WTC11 (cell line): Measurements from ENCODE around the gene SOX5. TPM values are rescaled to one million over a fixed set of nuclear protein-coding genes. Genes with fewer than 3 reads are reported as not detected.
A peak's percentile ranks its signal among the peaks of the same experiment; 100 is the strongest.

Experiments
- ATAC-seq: fragments of 200-7000 bp; cut with Tn5 transposase; 2 replicates; pipeline ENCODE4 v1.10.0; 2021; ENCODE audit warnings: mild to moderate bottlenecking, moderate library complexity
- CTCF ChIA-PET: fragments of 300-600 bp; sonication (Branson Sonifier 250); formaldehyde crosslinking; loops from one replicate; lab custom pipeline; 2021; ENCODE audit warnings: antibody characterized with exemption; lab: Charles Lee
- POLR2A ChIA-PET: fragments of 350-600 bp; sonication (Branson Sonifier 250); formaldehyde crosslinking; loops from one replicate; lab custom pipeline; 2021; ENCODE audit warnings: antibody characterized with exemption; lab: Charles Lee
- DNase-seq: peaks from one replicate; pipeline ENCODE4 v3.0.0; 2021; ENCODE audit warnings: low spot score
- H3K27ac Mint-ChIP-seq: 2 replicates; pipeline ENCODE4 v1.8.0; 2021; ENCODE audit warnings: mixed read lengths
- H3K27me3 Mint-ChIP-seq: 2 replicates; pipeline ENCODE4 v1.8.0; 2021; ENCODE audit warnings: low read depth, mild to moderate bottlenecking, moderate library complexity, mixed read lengths
- H3K36me3 Mint-ChIP-seq: 2 replicates; pipeline ENCODE4 v1.8.0; 2021; ENCODE audit warnings: mixed read lengths
- H3K4me1 Mint-ChIP-seq: 2 replicates; pipeline ENCODE4 v1.8.0; 2022; ENCODE audit warnings: mixed read lengths
- H3K4me3 Mint-ChIP-seq: 2 replicates; pipeline ENCODE4 v1.8.0; 2021; ENCODE audit warnings: mild to moderate bottlenecking, moderate library complexity, mixed read lengths
- H3K9me3 Mint-ChIP-seq: 2 replicates; pipeline ENCODE4 v1.8.0; 2021; ENCODE audit warnings: mixed read lengths
- FOXJ3 ChIP-seq: sonication (generic); formaldehyde crosslinking; IDR thresholded peaks from 2 replicates; pipeline ENCODE4 v1.9.0; 2021; ENCODE audit warnings: missing genetic modification reagents, mild to moderate bottlenecking, borderline replicate concordance
- FOXP1 ChIP-seq: sonication (generic); formaldehyde crosslinking; IDR thresholded peaks from 2 replicates; pipeline ENCODE4 v1.8.0; 2022; ENCODE audit warnings: missing genetic modification reagents, mild to moderate bottlenecking, moderate library complexity, borderline replicate concordance
- RORB ChIP-seq: fragments of 250-450 bp; sonication (Bioruptor Pico); IDR thresholded peaks from 2 replicates; pipeline ENCODE4 v1.9.0; 2021; ENCODE audit warnings: mild to moderate bottlenecking
- ZNF232 ChIP-seq: sonication (generic); formaldehyde crosslinking; IDR thresholded peaks from 2 replicates; pipeline ENCODE4 v1.8.0; 2022; ENCODE audit warnings: mild to moderate bottlenecking, missing genetic modification reagents
- ZNF396 ChIP-seq: fragments of 250-450 bp; sonication (Bioruptor Pico); IDR thresholded peaks from 2 replicates; pipeline ENCODE4 v1.8.0; 2021; ENCODE audit warnings: mild to moderate bottlenecking, moderate library complexity, borderline replicate concordance
- total RNA-seq: library from RNA; stranded (reverse); gene quantifications from 3 replicates; pipeline ENCODE4 v1.2.3, GENCODE V29; 2021
- TF ChIP-seq, protein P1 (sequence below): sonication (generic); formaldehyde crosslinking; IDR thresholded peaks from 2 replicates; pipeline ENCODE4 v1.8.1; 2023; ENCODE audit warnings: mild to moderate bottlenecking, moderate library complexity, missing genetic modification reagents
- TF ChIP-seq, protein P2 (sequence below): sonication (generic); formaldehyde crosslinking; IDR thresholded peaks from 2 replicates; pipeline ENCODE4 v1.8.1; 2022; ENCODE audit warnings: low read depth, missing genetic modification reagents, borderline replicate concordance
- TF ChIP-seq, protein P3 (sequence below): sonication (generic); formaldehyde crosslinking; IDR thresholded peaks from 2 replicates; pipeline ENCODE4 v1.8.0; 2022; ENCODE audit warnings: mild to moderate bottlenecking, missing genetic modification reagents
- TF ChIP-seq, protein P4 (sequence below): sonication (generic); formaldehyde crosslinking; IDR thresholded peaks from 2 replicates; pipeline ENCODE4 v1.8.0; 2023; ENCODE audit warnings: missing genetic modification reagents
- TF ChIP-seq, protein P5 (sequence below): sonication (generic); formaldehyde crosslinking; IDR thresholded peaks from 2 replicates; pipeline ENCODE4 v1.8.0; 2022; ENCODE audit warnings: missing genetic modification reagents
- TF ChIP-seq, protein P6 (sequence below): sonication (generic); formaldehyde crosslinking; conservative IDR thresholded peaks from 2 replicates; pipeline ENCODE4 v1.8.1; 2022; ENCODE audit warnings: mild to moderate bottlenecking, missing genetic modification reagents
- TF ChIP-seq, protein P7 (sequence below): sonication (generic); formaldehyde crosslinking; IDR thresholded peaks from 2 replicates; pipeline ENCODE4 v1.8.0; 2022; ENCODE audit warnings: mild to moderate bottlenecking, missing genetic modification reagents
- TF ChIP-seq, protein P8 (sequence below): fragments of 250-450 bp; sonication (Bioruptor Pico); IDR thresholded peaks from 2 replicates; pipeline ENCODE4 v1.9.0; 2021; ENCODE audit warnings: mild to moderate bottlenecking
- TF ChIP-seq, protein P9 (sequence below): fragments of 250-450 bp; sonication (Bioruptor Pico); IDR thresholded peaks from 2 replicates; pipeline ENCODE4 v1.9.0; 2021; ENCODE audit warnings: mild to moderate bottlenecking
- TF ChIP-seq, protein P10 (sequence below): fragments of 250-450 bp; sonication (Bioruptor Pico); IDR thresholded peaks from 2 replicates; pipeline ENCODE4 v2.1.2; 2022; ENCODE audit warnings: mild to moderate bottlenecking, moderate library complexity
- TF ChIP-seq, protein P11 (sequence below): sonication (generic); formaldehyde crosslinking; IDR thresholded peaks from 2 replicates; pipeline ENCODE4 v1.8.1; 2023; ENCODE audit warnings: mild to moderate bottlenecking, missing genetic modification reagents, moderate library complexity

SOX5 gene
- total RNA-seq, 1 experiment from 2014 or later, result 2.3 TPM

DNA sequence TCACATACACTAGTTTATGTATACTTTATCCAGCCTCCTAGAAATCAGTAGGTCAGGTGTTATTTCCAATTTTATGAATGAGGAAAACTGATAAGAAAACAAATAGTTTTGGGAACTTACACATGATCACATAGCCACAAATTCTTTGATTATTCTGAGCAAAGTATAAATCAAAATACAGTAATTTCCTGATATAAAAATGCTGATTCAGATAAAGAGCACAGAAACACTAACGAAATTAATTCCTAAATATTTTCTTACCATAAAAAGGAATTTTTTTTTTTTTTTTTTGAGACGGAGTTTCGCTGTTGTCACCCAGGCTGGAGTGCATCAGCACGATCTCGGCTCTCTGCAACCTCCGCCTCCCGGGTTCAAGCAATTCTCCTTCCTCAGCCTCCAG lies 275.4 kb downstream of the SOX5 start:
- TF ChIP-seq, protein P1, sequence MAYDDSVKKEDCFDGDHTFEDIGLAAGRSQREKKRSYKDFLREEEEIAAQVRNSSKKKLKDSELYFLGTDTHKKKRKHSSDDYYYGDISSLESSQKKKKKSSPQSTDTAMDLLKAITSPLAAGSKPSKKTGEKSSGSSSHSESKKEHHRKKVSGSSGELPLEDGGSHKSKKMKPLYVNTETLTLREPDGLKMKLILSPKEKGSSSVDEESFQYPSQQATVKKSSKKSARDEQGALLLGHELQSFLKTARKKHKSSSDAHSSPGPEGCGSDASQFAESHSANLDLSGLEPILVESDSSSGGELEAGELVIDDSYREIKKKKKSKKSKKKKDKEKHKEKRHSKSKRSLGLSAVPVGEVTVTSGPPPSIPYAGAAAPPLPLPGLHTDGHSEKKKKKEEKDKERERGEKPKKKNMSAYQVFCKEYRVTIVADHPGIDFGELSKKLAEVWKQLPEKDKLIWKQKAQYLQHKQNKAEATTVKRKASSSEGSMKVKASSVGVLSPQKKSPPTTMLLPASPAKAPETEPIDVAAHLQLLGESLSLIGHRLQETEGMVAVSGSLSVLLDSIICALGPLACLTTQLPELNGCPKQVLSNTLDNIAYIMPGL, result no peak
- TF ChIP-seq, protein P2, sequence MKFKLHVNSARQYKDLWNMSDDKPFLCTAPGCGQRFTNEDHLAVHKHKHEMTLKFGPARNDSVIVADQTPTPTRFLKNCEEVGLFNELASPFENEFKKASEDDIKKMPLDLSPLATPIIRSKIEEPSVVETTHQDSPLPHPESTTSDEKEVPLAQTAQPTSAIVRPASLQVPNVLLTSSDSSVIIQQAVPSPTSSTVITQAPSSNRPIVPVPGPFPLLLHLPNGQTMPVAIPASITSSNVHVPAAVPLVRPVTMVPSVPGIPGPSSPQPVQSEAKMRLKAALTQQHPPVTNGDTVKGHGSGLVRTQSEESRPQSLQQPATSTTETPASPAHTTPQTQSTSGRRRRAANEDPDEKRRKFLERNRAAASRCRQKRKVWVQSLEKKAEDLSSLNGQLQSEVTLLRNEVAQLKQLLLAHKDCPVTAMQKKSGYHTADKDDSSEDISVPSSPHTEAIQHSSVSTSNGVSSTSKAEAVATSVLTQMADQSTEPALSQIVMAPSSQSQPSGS, result no peak
- TF ChIP-seq, protein P3, sequence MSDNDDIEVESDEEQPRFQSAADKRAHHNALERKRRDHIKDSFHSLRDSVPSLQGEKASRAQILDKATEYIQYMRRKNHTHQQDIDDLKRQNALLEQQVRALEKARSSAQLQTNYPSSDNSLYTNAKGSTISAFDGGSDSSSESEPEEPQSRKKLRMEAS (CRISPR knock-in tag), result no peak
- TF ChIP-seq, protein P4, sequence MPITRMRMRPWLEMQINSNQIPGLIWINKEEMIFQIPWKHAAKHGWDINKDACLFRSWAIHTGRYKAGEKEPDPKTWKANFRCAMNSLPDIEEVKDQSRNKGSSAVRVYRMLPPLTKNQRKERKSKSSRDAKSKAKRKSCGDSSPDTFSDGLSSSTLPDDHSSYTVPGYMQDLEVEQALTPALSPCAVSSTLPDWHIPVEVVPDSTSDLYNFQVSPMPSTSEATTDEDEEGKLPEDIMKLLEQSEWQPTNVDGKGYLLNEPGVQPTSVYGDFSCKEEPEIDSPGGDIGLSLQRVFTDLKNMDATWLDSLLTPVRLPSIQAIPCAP (CRISPR knock-in tag), result no peak
- TF ChIP-seq ZNF396 (CRISPR knock-in tag) (no peak), ZNF232 (CRISPR knock-in tag) (no peak), FOXP1 (CRISPR knock-in tag) (no peak)
- TF ChIP-seq, protein P5, sequence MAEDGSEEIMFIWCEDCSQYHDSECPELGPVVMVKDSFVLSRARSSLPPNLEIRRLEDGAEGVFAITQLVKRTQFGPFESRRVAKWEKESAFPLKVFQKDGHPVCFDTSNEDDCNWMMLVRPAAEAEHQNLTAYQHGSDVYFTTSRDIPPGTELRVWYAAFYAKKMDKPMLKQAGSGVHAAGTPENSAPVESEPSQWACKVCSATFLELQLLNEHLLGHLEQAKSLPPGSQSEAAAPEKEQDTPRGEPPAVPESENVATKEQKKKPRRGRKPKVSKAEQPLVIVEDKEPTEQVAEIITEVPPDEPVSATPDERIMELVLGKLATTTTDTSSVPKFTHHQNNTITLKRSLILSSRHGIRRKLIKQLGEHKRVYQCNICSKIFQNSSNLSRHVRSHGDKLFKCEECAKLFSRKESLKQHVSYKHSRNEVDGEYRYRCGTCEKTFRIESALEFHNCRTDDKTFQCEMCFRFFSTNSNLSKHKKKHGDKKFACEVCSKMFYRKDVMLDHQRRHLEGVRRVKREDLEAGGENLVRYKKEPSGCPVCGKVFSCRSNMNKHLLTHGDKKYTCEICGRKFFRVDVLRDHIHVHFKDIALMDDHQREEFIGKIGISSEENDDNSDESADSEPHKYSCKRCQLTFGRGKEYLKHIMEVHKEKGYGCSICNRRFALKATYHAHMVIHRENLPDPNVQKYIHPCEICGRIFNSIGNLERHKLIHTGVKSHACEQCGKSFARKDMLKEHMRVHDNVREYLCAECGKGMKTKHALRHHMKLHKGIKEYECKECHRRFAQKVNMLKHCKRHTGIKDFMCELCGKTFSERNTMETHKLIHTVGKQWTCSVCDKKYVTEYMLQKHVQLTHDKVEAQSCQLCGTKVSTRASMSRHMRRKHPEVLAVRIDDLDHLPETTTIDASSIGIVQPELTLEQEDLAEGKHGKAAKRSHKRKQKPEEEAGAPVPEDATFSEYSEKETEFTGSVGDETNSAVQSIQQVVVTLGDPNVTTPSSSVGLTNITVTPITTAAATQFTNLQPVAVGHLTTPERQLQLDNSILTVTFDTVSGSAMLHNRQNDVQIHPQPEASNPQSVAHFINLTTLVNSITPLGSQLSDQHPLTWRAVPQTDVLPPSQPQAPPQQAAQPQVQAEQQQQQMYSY (CRISPR knock-in tag), result no peak
- TF ChIP-seq, protein P6, sequence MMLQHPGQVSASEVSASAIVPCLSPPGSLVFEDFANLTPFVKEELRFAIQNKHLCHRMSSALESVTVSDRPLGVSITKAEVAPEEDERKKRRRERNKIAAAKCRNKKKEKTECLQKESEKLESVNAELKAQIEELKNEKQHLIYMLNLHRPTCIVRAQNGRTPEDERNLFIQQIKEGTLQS (CRISPR knock-in tag), result no peak
- DNase-seq (no peak), ATAC-seq (no peak)
- CTCF ChIA-PET, result no interaction called here
- Mint-ChIP-seq H3K9me3 (no peaks in the 10 kb centered on the region), H3K27me3 (no peaks in the 10 kb centered on the region), H3K27ac (no peak overlapping the region), H3K4me1 (no peaks in the 10 kb centered on the region), H3K36me3 (no peaks in the 10 kb centered on the region), H3K4me3 (no peak overlapping the region)
- POLR2A ChIA-PET, result no interaction called here

DNA sequence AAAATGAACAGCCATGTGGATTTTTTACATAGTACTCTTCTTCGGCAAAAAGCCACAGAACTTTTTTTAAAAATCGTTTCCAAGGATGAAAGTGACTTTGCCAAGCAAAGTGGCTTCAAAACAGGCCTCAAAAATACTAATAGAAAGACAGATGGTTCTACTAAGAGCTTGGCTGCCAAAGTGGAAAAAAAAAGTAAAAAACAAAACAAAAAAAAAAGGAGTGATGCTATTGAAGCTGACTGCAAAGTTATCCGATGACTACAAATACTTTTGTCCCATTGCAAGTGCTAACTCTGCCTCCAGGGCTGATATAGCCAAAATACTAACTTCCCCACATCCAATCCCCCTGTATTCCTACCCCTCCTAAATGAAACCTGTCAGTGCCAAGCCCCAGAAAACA lies 277.6 kb downstream of the SOX5 start:
- ChIA-PET POLR2A (interaction anchor here (0.6 kb wide), 1 partner anchor 103 kb away, joined by 3 read pairs; no protein-coding TSS in a partner anchor), CTCF (no interaction called here)
- no peak for DNase-seq
- Mint-ChIP-seq H3K4me3 (no peak overlapping the region), H3K36me3 (no peaks in the 10 kb centered on the region), H3K9me3 (no peaks in the 10 kb centered on the region), H3K27ac (no peak overlapping the region), H3K27me3 (no peaks in the 10 kb centered on the region), H3K4me1 (peaks cover 4% of the 10 kb centered on the region)
- 0 out of 2 replicates have a peak, but pooled peaks have one; percentile 28 for ATAC-seq
- TF ChIP-seq, protein P7, sequence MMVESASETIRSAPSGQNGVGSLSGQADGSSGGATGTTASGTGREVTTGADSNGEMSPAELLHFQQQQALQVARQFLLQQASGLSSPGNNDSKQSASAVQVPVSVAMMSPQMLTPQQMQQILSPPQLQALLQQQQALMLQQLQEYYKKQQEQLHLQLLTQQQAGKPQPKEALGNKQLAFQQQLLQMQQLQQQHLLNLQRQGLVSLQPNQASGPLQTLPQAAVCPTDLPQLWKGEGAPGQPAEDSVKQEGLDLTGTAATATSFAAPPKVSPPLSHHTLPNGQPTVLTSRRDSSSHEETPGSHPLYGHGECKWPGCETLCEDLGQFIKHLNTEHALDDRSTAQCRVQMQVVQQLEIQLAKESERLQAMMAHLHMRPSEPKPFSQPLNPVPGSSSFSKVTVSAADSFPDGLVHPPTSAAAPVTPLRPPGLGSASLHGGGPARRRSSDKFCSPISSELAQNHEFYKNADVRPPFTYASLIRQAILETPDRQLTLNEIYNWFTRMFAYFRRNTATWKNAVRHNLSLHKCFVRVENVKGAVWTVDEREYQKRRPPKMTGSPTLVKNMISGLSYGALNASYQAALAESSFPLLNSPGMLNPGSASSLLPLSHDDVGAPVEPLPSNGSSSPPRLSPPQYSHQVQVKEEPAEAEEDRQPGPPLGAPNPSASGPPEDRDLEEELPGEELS (CRISPR knock-in tag), result no peak
- TF ChIP-seq, protein P8, sequence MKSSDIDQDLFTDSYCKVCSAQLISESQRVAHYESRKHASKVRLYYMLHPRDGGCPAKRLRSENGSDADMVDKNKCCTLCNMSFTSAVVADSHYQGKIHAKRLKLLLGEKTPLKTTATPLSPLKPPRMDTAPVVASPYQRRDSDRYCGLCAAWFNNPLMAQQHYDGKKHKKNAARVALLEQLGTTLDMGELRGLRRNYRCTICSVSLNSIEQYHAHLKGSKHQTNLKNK (CRISPR knock-in tag), result no peak
- TF ChIP-seq RORB (CRISPR knock-in tag) (no peak), FOXJ3 (CRISPR knock-in tag) (no peak)
- TF ChIP-seq, protein P9, sequence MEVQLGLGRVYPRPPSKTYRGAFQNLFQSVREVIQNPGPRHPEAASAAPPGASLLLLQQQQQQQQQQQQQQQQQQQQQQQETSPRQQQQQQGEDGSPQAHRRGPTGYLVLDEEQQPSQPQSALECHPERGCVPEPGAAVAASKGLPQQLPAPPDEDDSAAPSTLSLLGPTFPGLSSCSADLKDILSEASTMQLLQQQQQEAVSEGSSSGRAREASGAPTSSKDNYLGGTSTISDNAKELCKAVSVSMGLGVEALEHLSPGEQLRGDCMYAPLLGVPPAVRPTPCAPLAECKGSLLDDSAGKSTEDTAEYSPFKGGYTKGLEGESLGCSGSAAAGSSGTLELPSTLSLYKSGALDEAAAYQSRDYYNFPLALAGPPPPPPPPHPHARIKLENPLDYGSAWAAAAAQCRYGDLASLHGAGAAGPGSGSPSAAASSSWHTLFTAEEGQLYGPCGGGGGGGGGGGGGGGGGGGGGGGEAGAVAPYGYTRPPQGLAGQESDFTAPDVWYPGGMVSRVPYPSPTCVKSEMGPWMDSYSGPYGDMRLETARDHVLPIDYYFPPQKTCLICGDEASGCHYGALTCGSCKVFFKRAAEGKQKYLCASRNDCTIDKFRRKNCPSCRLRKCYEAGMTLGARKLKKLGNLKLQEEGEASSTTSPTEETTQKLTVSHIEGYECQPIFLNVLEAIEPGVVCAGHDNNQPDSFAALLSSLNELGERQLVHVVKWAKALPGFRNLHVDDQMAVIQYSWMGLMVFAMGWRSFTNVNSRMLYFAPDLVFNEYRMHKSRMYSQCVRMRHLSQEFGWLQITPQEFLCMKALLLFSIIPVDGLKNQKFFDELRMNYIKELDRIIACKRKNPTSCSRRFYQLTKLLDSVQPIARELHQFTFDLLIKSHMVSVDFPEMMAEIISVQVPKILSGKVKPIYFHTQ (CRISPR knock-in tag), result no peak
- TF ChIP-seq, protein P10, sequence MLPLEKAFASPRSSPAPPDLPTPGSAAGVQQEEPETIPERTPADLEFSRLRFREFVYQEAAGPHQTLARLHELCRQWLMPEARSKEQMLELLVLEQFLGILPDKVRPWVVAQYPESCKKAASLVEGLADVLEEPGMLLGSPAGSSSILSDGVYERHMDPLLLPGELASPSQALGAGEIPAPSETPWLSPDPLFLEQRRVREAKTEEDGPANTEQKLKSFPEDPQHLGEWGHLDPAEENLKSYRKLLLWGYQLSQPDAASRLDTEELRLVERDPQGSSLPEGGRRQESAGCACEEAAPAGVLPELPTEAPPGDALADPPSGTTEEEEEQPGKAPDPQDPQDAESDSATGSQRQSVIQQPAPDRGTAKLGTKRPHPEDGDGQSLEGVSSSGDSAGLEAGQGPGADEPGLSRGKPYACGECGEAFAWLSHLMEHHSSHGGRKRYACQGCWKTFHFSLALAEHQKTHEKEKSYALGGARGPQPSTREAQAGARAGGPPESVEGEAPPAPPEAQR, result no peak
- TF ChIP-seq, protein P11, sequence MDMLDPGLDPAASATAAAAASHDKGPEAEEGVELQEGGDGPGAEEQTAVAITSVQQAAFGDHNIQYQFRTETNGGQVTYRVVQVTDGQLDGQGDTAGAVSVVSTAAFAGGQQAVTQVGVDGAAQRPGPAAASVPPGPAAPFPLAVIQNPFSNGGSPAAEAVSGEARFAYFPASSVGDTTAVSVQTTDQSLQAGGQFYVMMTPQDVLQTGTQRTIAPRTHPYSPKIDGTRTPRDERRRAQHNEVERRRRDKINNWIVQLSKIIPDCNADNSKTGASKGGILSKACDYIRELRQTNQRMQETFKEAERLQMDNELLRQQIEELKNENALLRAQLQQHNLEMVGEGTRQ, result no peak
